GM12878 (cell line): ENCODE measurements around the gene PLS1. TPM values are rescaled to one million over a fixed set of nuclear protein-coding genes. Genes with fewer than 3 reads are reported as not detected.

Source experiments
- ATAC-seq: fragments of 200-7000 bp; cut with Tn5 transposase; 3 replicates; pipeline ENCODE4 v1.9.1; 2020; ENCODE audit warnings: mild to moderate bottlenecking, moderate library complexity
- BruUV-seq: library from RNA; stranded (reverse); fragments of 400-500 nt; replicated peaks from 2 replicates; lab custom pipeline; 2021; lab: Mats Ljungman, UMichigan
- CTCF ChIA-PET: fragments of 300-600 bp; sonication (Branson Sonifier 250); formaldehyde crosslinking; extraction: SDS; loops from one replicate; lab custom pipeline; 2021; ENCODE audit warnings: inconsistent platforms; lab: Yijun Ruan, JAX
- POLR2A ChIA-PET: fragments of 350-600 bp; formaldehyde crosslinking; extraction: SDS; loops from one replicate; lab custom pipeline; 2021; ENCODE audit warnings: inconsistent platforms; lab: Charles Lee
- RAD21 ChIA-PET: fragments of 300-600 bp; sonication (Branson Sonifier 250); formaldehyde crosslinking; loops from one replicate; lab custom pipeline; 2023; ENCODE audit warnings: antibody characterized with exemption; ENCODE audit not compliant: unreplicated experiment; lab: Charles Lee
- SMC1A ChIA-PET: fragments of 300-600 bp; sonication (Branson Sonifier 250); formaldehyde crosslinking; loops from one replicate; lab custom pipeline; 2023; ENCODE audit not compliant: unreplicated experiment, uncharacterized antibody; lab: Charles Lee
- DNase-seq: peaks from one replicate; pipeline ENCODE4 v3.0.0-alpha.2; 2011; ENCODE audit warnings: low read depth, low spot score
- FAIRE-seq: peaks from 3 replicates; lab custom pipeline; 2011; peaks lifted over from hg19 to GRCh38; lab: Jason Lieb, UNC
- H2AFZ ChIP-seq: 2 replicates; pipeline ENCODE4 v1.6.0; 2011; ENCODE audit warnings: low read depth, low read length, control low read depth; ENCODE audit not compliant: control insufficient read depth
- H3K27ac ChIP-seq: 2 replicates; pipeline ENCODE4 v1.5.1; 2011; ENCODE audit warnings: control low read depth; ENCODE audit not compliant: control insufficient read depth, insufficient read depth
- H3K27me3 ChIP-seq, 2 experiments: replicated peaks in 1 of 2; 2 replicates each; pipeline versions ENCODE4 v1.6.0 to v1.6.1; 2011; ENCODE audit warnings: low read length in 1 of 2; ENCODE audit not compliant: control insufficient read depth in 2 of 2, insufficient read depth in 2 of 2
- H3K36me3 ChIP-seq, 2 experiments: 2 replicates each; pipeline ENCODE4 v1.5.1; 2011; ENCODE audit warnings: low read length in 1 of 2; ENCODE audit not compliant: control insufficient read depth in 2 of 2, insufficient read depth in 2 of 2
- H3K4me1 ChIP-seq: 2 replicates; pipeline ENCODE4 v1.6.1; 2011; ENCODE audit warnings: mild to moderate bottlenecking, low read length, moderate library complexity, mixed read lengths; ENCODE audit not compliant: control insufficient read depth, insufficient read depth
- H3K4me2 ChIP-seq: 2 replicates; pipeline ENCODE4 v1.6.0; 2011; ENCODE audit warnings: control low read depth; ENCODE audit not compliant: control insufficient read depth, insufficient read depth
- H3K4me3 ChIP-seq: fragments of 200-600 bp; sonication (generic); 2 replicates; pipeline ENCODE4 v1.5.1; 2016
- H3K79me2 ChIP-seq: 2 replicates; pipeline ENCODE4 v1.6.0; 2011; ENCODE audit warnings: low read length; ENCODE audit not compliant: control insufficient read depth, insufficient read depth
- H3K9ac ChIP-seq: 2 replicates; pipeline ENCODE4 v1.8.0; 2011; ENCODE audit warnings: low read length, control low read depth, mixed read lengths; ENCODE audit not compliant: control insufficient read depth, insufficient read depth
- H3K9me3 ChIP-seq: replicated peaks from 3 replicates; pipeline ENCODE4 v1.5.1; 2011; ENCODE audit warnings: mild to moderate bottlenecking, low read length; ENCODE audit not compliant: control insufficient read depth, insufficient read depth
- H4K20me1 ChIP-seq: 2 replicates; pipeline ENCODE4 v1.6.0; 2011; ENCODE audit not compliant: control insufficient read depth, insufficient read depth
- CREM ChIP-seq: IDR thresholded peaks from 2 replicates; pipeline ENCODE4 v1.6.1; 2014; ENCODE audit warnings: antibody characterized with exemption, low read depth
- EP300 ChIP-seq, 2 experiments: fragments of 150-350 bp in 1 of 2; IDR thresholded peaks; 2 replicates each; pipeline ENCODE4 v1.6.1; 2011 to 2012; ENCODE audit warnings: low read depth in 2 of 2, low read length in 2 of 2, borderline replicate concordance in 1 of 2, improper control_type of control experiment in 1 of 2, inconsistent platforms in 1 of 2; ENCODE audit not compliant: control insufficient read depth in 1 of 2
- EZH2 ChIP-seq: IDR thresholded peaks from 2 replicates; pipeline ENCODE4 v1.6.1; 2012; ENCODE audit warnings: low read depth, mild to moderate bottlenecking, control low read depth, inconsistent platforms, low read length, borderline replicate concordance; ENCODE audit not compliant: control insufficient read depth
- FOS ChIP-seq: IDR thresholded peaks from 3 replicates; pipeline ENCODE4 v1.6.1; 2011; ENCODE audit warnings: borderline replicate concordance; ENCODE audit not compliant: insufficient read length; ENCODE audit errors: extremely low read depth
- GABPA ChIP-seq: IDR thresholded peaks from 2 replicates; pipeline ENCODE4 v1.6.1; 2014; ENCODE audit warnings: antibody characterized with exemption, low read depth, mild to moderate bottlenecking, inconsistent platforms
- IKZF2 ChIP-seq, 2 experiments: fragments of 450-650 bp; IDR thresholded peaks; 2 replicates each; pipeline ENCODE4 v1.6.1; 2017; ENCODE audit warnings: mild to moderate bottlenecking in 2 of 2, moderate library complexity in 2 of 2
- JUND ChIP-seq: IDR thresholded peaks from 2 replicates; pipeline ENCODE4 v1.6.1; 2012; ENCODE audit warnings: low read depth, mild to moderate bottlenecking, low read length, improper control_type of control experiment, moderate library complexity
- NFYB ChIP-seq: IDR thresholded peaks from 2 replicates; pipeline ENCODE4 v1.6.1; 2011; ENCODE audit warnings: low read depth, mild to moderate bottlenecking, low read length, improper control_type of control experiment, moderate library complexity; ENCODE audit not compliant: insufficient read depth
- NR2C2 ChIP-seq: IDR thresholded peaks from 2 replicates; pipeline ENCODE4 v1.6.1; 2011; ENCODE audit warnings: borderline replicate concordance, low read depth; ENCODE audit not compliant: control insufficient read depth, insufficient read length
- PAX5 ChIP-seq: IDR thresholded peaks from 2 replicates; pipeline ENCODE4 v1.6.1; 2011; ENCODE audit warnings: low read depth, low read length, borderline replicate concordance
- RAD51 ChIP-seq: fragments of 450-650 bp; IDR thresholded peaks from 2 replicates; pipeline ENCODE4 v1.6.1; 2016; ENCODE audit warnings: moderate library complexity, mild to moderate bottlenecking, inconsistent platforms
- RB1 ChIP-seq: fragments of 450-650 bp; formaldehyde crosslinking; IDR thresholded peaks from 2 replicates; pipeline ENCODE4 v1.6.1; 2017; ENCODE audit warnings: mild to moderate bottlenecking, borderline replicate concordance
- RCOR1 ChIP-seq: conservative IDR thresholded peaks from 2 replicates; pipeline ENCODE4 v1.6.1; 2012; ENCODE audit warnings: low read depth, low read length, improper control_type of control experiment
- SIN3A ChIP-seq: IDR thresholded peaks from 2 replicates; pipeline ENCODE4 v1.6.1; 2012; ENCODE audit warnings: low read depth, low read length, improper control_type of control experiment
- SMAD5 ChIP-seq: IDR thresholded peaks from 2 replicates; pipeline ENCODE4 v1.6.1; 2016; ENCODE audit warnings: antibody characterized with exemption, low read depth
- STAT3 ChIP-seq: IDR thresholded peaks from 2 replicates; pipeline ENCODE4 v1.6.1; 2011; ENCODE audit warnings: low read depth, low read length, improper control_type of control experiment
- TCF12 ChIP-seq: IDR thresholded peaks from 2 replicates; pipeline ENCODE4 v1.6.1; 2011; ENCODE audit warnings: low read depth, mild to moderate bottlenecking, low read length
- WGBS: methylation state at CpG from one replicate; pipeline ENCODE4 v1.1.6; 2016; ENCODE audit warnings: low lambda C conversion rate; ENCODE audit not compliant: insufficient replicate concordance, insufficient coverage; ENCODE audit errors: missing lambda C conversion rate; 5-methylcytosine and 5-hydroxymethylcytosine counted together
- in situ Hi-C: fragments of 300-500 bp; cut with MboI; formaldehyde crosslinking; loops from 9 replicates; pipeline ENCODE4 v1.14.3; 2018; ENCODE audit warnings: mixed read lengths
- intact Hi-C: fragments of 100-400 bp; cut with micrococcal nuclease; formaldehyde crosslinking; loops from one replicate; pipeline ENCODE4 v1.14.2; 2022; ENCODE audit not compliant: unreplicated experiment
- polyA plus RNA-seq, 11 experiments: library from polyadenylated mRNA; depleted of rRNA in 4 of 11; unstranded in 6 of 11; stranded (reverse) in 5 of 11; fragments of >200 nt; fragmentation: Nextera tagmentation in 4 of 11; fragmentation: Illumina TruSeq in 1 of 11; extraction: Ambion mirVana in 4 of 11; extraction: Trizol in 1 of 11; gene quantifications; 1 replicate in 1 of 11; 2 replicates in 10 of 11; pipeline versions ENCODE4 v1.2.1 to v1.2.3, GENCODE V29; 2011 to 2016; ENCODE audit warnings: inconsistent platforms in 2 of 11, missing spikeins in 2 of 11, low read depth in 1 of 11
- total RNA-seq, 4 experiments: library from RNA; depleted of rRNA in 3 of 4; stranded (reverse); fragments of >200 nt in 3 of 4; fragmentation: Illumina TruSeq in 1 of 4; extraction: Trizol in 1 of 4; gene quantifications; 2 replicates each; pipeline versions ENCODE4 v1.2.1 to v1.2.3, GENCODE V29; 2013 to 2021
- TF ChIP-seq, protein P1 (sequence below): fragments of 450-650 bp; IDR thresholded peaks from 2 replicates; pipeline ENCODE4 v1.6.1; 2017; ENCODE audit warnings: low read depth, mild to moderate bottlenecking, moderate library complexity

PLS1 gene
- total and polyA plus RNA-seq, 10 of the 15 experiments (the other 5 are each of a cell fraction or from before 2014, with no cell fraction given): 0.59 to 11.7 (median 1.7) TPM

GRCh38 chr3:142611206-142611605 is 15.0 kb downstream of the PLS1 start:
- TF ChIP-seq SIN3A (no peak), NR2C2 (no peak), CREM (no peak), EP300 (IDR thresholded peaks at IDR 0.05; ENCODE audit: borderline replicate concordance in 1 of 2, control insufficient read depth in 1 of 2, low read depth in 2 of 2, low read length in 2 of 2) (no peak), PAX5 (no peak), JUND (no peak), STAT3 (no peak), FOS (no peak), GABPA (no peak), NFYB (no peak), TCF12 (no peak), RB1 (no peak), SMAD5 (no peak), RAD51 (no peak), EZH2 (no peak), IKZF2 (IDR thresholded peaks at IDR 0.05) (no peak), RCOR1 (no peak)
- TF ChIP-seq, protein P1, sequence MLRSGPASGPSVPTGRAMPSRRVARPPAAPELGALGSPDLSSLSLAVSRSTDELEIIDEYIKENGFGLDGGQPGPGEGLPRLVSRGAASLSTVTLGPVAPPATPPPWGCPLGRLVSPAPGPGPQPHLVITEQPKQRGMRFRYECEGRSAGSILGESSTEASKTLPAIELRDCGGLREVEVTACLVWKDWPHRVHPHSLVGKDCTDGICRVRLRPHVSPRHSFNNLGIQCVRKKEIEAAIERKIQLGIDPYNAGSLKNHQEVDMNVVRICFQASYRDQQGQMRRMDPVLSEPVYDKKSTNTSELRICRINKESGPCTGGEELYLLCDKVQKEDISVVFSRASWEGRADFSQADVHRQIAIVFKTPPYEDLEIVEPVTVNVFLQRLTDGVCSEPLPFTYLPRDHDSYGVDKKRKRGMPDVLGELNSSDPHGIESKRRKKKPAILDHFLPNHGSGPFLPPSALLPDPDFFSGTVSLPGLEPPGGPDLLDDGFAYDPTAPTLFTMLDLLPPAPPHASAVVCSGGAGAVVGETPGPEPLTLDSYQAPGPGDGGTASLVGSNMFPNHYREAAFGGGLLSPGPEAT: no peak
- 29% methylated on average over 1 of the region's 1 CpG for WGBS
- Histone ChIP-seq H2AFZ (no peak overlapping the region), H3K79me2 (no peaks in the 10 kb centered on the region), H3K27ac (no peak overlapping the region), H3K4me1 (no peaks in the 10 kb centered on the region), H3K9ac (no peak overlapping the region), H4K20me1 (no peaks in the 10 kb centered on the region), H3K9me3 (no peaks in the 10 kb centered on the region), H3K36me3 (no peaks in the 10 kb centered on the region), H3K4me3 (no peak overlapping the region), H3K4me2 (no peak overlapping the region), H3K27me3 (no peaks in the 10 kb centered on the region)
- intact Hi-C loops: no loop called here
- CTCF ChIA-PET: interaction anchor here (0.8 to 1.2 kb wide), 3 partner anchors 9 to 22 kb away, joined by 3 to 4 read pairs (median 3); no protein-coding TSS in a partner anchor
- FAIRE-seq (no peak), DNase-seq (no peak), ATAC-seq (no peak)
- POLR2A ChIA-PET: no interaction called here
- in situ Hi-C loops: no loop called here
- SMC1A ChIA-PET: interaction anchor here (1.1 kb wide), 1 partner anchor 67 kb away, joined by 3 read pairs; no protein-coding TSS in a partner anchor
- RAD21 ChIA-PET: no interaction called here
- BruUV-seq: no TSS peak
